NCI-H524 (cell line): ENCODE measurements around the gene PSMD5.

ENCODE experiments used
- DNase-seq, 2 experiments: peaks; one replicate each; lab custom pipeline; 2025; lab: John Stamatoyannopoulos, UW

Gene PSMD5

DNA sequence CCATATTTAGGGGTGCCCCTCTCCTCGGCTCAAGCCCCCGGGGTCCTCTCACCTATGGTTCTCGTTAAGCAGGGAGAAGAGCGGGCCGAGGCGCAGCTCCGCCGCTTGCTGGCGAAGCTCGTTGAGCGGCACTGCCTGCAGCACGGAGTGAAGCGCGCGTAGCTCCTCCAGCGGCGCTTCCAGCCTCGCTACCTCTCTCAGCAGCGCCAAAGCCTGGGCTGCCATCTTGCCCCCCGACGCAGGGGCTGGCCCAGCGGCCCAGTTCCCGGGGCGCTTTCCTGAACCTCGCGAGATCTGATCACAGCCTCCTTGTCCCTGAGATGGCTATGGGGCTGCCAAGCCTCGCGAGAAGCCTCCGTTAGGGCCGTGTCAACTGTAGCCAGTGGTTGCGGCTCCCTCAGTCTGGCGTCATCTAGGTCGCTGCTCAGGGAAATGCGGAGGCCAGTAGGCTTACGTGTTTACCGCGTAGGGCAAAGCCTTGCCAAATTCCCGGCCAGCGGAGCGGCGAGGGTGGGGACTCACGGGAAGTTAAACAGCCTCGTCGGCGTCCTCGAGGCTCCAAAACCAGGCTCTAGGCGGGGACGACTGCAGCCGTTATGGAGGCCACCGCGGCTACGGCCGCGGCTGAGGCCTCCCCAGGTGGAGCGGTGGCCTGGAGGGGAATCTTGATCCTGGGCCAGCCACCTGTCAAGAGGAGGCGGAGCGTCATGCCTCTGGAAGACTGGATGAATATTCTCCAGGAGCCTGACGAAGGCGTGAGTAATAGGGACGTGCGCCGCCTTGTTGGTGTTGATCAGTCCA lies at the start of gene PSMD5:
TSS of gene PSMD5 (minus strand) at position 238 of the 801 bp plus-strand sequence. CDS start at position 225, 13 bp downstream.
- peak; percentile 93 to 99 for DNase-seq

DNA sequence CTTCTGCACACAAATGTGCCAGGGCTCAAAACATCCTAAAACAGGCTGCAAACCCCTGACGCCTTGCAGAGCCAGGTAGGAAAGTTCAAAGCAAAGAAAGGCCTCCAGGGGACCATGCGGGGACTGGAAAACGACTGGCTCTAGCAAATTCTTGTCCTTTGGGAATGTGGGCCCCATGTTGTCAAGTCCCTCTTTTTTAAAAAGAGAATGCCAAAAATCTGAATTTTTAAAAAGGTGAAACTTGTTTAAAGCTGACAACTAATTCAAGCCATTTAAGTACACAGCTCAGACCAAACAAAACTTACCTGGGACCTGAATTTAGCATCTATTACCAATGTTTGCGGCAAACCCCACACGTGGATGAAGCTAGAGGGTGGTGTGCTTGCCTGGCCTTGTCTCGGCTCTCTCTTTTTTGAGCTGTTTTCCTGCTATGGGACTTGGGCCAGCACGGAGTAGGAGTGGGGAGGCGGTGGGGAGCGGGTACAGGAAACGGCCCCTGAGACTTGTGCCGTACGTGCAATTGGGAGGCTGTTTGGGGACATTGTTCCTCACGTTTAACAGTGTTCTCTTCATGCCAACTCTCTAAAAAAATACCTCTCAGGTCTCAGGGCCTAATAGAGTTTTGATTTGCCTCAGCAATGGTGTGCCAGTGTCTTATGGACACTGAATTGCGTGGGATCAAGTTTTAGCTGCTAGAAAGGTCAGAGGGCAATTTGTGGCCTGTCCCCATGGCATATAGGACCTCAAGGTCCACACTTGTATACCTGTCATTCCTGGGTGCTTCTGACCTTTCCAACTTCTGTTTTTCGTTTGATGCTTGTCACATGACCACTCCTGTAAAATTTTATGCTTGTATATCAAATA lies 49.4 kb upstream of the PSMD5 start:
- no peak for DNase-seq

DNA sequence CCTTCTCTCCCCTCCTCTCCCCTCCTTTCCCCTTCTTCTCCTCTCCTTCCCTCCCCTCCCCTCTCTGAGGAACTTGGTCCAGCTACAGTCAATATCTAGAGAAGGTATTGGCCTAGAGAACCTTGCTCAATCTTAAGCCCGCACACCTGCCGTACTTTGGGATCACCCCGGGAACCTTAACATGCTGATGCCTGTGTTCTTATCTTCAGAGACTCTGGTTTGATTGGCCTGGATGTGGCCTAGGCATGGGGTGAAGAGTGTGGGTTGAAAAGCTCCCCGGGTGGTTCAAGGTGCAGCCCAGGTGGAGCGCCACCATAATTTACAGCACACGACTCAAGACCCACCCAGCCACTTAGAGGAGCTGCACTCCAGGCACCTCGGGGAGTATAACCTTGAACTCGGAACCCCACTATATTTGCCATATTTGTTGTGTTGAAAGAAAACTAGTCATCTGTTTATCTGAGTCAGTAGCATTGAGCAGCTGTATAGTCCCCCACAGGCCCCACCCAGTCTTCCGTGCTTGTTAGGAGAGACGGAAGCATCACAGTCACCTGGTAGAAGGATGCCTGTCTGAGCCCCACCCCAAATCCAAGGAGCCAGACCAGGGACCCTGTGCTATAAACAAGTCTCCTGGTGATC lies 48.6 kb upstream of the PSMD5 start:
- DNase-seq = no peak

DNA sequence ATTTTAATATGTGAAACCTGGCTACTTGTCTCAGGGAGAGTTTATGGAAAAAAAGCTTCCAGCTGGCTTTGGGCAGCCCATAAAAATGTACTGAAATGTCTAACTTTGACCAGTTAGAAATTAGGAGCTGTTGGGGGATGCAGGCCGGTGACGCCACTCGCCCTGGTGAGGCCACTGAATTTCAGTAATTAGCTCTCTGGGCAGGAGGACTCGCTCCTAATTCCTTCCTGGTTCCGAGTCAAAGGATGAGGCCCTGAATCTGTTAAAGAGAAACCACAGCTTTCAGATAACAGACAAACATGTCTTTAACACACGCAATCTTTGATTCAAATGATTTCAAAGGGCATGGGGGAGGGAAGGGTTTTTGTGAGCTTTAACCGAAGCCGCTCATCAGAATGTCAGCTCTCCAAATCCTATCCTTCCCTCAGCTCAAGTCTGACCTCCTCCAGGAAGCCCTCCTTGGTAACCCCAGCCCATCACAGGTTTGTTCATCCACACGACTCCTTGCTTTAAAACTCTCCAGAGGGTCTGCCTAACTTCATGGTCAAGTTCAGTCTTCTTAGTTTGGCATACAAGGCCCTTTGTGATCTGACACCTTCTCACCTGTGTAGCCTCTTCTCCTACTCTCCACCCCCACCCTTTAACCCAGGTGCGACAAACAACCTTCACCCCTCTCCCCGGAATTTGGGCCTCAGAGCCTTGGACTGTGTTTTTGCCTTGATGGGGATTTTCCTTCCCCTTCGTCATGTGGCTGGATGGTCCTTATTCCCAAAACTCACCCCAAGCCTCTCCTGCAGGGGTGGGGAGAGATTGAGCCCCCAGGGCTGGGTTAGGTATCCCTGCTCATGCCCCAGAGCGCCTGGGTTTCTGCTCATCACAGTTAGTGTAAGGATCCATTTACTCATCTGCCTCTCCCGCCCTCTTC lies 47.9 kb upstream of the PSMD5 start:
- no peak for DNase-seq

DNA sequence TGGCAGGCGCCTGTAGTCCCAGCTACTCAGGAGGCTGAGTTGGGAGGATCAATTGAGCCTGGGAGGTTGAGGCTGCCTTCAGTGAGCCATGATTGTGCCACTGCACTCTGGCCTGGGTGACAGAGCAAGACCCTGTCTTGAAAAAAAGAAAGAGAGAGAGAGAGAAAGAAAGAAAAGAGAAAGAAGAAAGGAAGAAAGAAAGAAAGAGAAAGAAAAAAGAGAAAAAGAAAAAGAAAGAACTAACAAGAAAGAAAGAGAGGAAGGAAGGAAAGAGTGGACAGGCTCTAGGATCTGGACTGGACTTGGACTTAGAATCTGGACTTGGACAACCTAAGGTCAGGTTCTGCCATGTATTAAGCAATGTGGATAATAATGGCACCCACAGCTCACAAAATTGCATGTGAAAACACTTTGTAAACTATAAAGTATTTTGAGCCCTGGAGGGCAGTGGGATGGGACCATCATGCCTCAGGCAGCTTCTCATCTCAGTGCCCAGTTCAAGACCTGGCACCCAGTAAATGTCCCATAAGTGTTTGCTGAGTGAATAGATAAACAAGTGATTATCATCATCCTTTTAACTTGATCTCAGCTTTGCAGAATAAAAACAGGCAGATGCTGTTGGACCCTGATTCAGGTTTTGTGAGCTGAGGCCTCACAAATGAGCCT lies 47.0 kb upstream of the PSMD5 start:
- no peak for DNase-seq

DNA sequence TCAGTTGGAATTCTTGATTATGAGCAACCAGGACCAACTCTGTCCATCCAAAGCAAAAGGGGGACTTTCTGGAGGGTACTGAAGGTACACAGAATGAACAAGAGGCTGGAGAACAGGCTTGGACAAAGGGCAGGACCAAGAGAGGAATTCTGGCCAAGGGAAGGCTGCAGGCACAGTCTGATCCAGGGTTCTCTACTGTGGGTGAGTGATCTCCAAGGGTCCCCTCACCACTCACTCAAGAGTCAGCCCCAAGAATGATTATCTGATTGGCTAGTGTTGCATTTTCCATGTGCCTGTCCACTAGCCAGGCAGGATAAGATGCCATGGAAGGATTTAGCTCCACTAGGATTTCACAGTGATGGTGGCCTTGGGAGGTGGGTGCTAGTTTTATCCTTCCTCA lies 45.9 kb upstream of the PSMD5 start:
- no peak for DNase-seq

DNA sequence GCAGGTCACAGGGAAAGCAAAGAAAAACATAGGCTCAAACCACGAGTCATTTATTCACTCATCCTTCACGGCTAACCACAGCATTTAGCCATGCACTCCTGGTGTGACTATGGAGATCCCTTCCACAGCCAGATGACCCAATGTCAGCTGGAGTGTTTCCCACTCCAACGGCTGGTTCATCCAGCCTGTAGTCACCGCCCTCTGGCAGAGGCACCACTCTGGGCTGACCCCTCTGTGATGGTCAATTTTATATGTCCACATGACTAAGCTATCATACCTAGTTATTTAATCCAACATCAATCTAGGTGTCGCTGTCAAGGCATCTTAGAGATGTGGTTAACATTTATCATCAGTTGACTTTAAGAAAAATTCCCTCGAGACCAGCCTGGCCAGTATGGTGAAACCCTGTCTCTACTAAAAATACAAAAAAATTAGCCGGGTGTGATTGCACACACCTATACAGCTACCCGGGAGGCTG lies 43.8 kb upstream of the PSMD5 start:
- no peak for DNase-seq

DNA sequence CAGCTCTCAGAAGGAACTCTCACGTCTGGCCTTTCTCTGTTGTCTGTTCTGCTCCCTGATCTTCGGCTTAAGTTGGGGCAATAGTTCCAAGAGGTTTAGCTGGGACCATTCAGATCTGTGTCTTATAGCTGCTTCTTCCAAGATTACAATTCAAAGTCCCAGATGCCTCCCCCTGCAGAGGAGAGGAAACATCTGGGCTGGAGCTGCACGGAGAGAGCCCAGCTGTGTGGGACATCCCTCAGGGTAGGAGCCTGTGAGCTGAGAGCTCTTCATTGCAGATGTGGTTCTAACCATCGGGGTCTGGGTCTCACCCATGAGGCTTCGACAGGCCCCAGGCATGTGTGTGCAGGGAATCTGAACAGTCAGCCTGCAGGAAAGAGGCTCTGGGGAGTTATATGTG lies 43.2 kb upstream of the PSMD5 start:
- DNase-seq = no peak

DNA sequence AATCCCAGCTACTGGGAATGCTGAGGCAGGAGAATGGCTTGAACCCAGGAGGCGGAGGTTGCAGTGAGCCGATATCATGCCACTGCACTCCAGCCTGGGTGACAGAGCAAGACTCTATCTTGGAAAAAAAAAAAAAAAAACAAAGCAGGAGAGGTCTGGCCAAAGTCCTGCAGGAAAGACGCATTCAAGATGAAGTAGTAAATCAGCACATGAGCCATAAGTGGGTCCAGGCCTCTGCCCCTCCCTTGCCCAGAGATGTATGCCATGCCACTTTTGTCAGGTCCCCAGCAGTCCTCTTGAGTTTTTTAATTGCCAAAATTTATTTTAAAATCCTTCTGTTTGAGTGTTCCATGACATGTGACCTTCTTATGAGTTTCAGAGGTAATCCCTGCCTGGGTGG lies 42.7 kb upstream of the PSMD5 start:
- DNase-seq = no peak

DNA sequence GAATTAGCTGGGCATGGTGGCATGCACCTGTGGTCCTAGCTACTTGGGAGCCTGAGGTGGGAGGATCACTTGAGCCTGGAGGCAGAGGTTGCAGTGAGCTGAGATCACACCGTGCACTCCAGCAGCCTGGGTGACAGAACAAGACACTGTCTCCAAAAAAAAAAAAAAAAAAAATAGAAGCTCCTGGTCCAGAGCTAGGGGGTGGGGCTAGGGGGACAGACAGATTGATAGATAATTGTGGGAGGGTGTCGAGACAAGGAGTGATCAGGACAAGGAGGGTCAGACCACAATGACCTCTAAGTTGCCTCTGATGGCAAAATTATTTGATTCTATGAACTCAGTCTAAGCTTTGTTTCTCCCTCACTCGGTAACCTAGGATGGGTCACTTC lies 40.9 kb upstream of the PSMD5 start:
- no peak for DNase-seq

DNA sequence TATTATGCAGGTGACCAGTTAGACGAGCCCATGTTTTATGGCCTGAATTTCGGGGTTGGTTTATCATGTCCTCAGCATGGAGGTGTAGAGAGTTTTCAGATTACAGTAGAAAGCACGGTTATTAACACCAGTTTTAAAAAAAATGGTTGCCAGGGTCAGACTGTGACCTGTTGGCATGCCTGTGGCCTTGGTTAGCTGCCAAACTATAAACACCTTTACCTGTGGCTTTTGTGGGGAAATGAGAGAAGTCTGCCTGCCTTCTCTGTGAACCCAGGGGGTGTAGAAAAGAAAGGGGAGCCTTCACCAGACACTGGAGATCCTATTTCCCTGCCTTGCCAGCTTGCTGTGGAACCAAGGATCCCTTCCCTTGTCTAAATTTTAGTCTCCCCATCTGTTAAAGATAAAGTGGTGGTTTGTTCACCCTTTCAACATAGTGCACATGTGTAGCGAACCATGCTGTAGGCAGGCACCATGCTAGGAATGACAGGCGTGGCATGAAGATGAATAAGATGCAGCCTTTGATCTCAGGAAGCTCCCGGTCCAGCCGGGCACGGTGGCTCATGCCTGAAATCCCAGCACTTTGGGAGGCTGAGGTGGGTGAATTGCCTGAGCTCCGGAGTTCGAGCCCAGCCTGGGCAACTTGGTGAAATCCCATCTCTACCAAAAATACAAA lies 40.3 kb upstream of the PSMD5 start:
- no peak for DNase-seq

DNA sequence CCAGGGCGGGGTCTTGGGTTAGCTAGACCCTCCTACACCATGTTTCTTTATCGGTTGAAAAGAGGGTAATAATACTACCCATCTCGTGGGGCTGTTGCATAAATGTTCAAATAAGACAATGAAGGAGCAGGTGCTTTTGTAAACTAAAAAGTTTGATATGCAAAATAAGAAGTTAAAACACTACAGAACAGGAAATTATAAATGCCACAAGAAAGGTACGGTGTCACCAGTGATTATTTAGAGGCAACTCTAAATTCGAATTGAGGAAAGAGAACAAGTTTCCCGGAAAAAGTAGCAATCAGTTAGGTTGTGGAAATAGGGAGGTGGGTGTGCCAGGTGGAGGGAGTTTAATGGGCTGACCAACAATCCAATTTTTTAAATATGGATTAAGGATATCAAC lies 36.7 kb upstream of the PSMD5 start:
- DNase-seq = no peak

DNA sequence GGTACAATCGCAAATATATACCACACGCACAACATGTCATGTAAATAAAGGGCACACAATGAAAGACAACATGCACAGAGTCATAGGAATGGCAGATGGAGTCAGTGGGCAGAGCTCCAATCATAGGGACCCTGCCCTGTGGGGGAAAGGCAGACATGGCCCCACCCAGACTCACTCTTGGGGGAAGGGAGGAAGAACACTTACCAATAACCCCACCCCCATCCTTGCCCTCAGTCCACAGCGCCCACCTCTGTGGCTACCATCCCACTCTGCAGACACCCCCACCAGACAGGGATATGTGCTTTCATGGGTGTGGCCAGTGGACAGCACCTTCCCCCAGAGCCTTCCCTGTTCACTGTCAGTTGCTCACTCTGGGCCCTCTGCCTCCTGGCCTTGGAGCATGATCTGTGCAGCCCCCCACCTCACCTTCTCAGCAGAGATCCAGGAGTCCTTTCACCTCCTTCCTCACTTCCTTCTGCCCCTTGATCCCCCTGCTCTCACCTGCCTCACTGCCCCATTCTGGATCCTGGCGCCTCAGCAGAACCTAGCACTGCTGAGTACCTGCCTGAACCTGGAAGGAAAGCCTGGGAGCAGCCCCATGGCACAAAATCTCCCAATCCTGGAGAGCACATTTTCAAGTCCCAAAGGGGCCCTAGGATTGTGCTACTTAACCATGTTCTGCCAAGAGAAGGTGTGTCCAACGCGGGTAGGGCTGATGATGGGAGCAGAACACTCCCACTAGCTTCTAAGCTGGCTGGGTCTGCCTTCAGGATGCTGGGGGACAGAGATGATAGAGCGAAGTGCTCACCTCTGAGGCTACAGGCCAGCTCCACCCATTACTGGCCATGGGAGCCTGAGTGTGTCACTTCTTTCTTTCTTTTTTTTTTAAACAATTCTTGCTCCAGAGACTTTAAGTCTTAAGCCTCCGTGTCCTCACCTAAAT lies 35.7 kb upstream of the PSMD5 start:
- DNase-seq = peak; percentile 36 to 49

DNA sequence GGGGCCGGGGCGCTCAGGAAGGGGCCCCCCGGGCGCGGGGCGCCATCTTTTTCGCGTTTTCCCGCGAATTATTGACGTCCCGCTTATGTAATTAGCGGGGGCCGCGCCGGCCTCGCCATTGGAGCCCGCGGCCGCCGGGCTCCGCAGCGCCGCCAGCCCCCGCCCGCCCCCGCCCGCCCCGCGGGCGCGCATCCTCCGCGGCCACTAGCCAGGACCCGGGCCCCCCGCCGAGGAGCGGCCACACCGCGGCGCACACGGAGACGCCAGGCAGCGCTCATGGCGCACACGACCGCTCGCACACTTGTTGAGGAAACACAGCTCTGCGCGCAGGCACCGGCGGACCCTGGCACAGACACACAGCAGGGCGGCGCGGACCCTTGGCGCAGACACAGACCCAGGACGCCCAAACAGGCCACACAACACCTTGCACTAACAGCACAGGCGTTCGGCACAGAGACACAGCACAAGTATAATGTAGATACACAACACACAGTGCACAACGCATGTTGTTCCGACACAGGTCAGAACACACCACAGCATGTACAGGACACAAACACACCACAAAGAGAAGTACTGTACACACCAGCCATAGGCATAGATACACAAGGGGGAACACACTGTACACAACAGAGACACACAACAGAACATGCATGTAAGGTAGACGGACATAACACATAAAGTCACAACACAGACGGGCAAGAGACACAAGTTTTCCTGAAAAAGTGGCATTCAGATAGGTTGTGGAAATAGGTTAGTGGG lies 34.7 kb upstream of the PSMD5 start:
- peak; percentile 72 to 85 for DNase-seq

DNA sequence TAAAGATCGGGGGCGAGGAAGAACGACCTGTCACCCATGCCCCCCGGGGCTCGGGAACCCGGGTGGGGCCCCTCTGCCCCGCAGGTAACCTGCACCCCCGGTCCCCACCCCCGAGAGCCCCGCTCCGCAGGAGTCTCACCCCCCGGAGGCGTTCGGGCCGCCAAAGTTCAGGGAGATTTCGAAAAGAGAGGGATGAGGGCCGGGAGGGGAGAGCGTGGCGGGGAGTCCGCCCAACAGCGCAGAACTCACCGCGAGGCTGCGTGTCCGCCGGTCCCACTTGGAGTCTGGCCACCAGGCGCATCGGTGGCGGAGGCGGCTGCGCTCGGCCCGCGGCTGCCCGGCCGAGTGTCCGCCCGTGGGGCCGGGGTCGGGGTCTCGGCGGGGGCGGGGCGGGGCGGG lies 34.1 kb upstream of the PSMD5 start, which contains the start of gene PHF19:
TSS of gene PHF19 (minus strand) at position 347 of the 399 bp plus-strand sequence. CDS start 2,447 bp downstream, outside the sequence.
- peak in 1 of 2 experiments; percentile 58 for DNase-seq

DNA sequence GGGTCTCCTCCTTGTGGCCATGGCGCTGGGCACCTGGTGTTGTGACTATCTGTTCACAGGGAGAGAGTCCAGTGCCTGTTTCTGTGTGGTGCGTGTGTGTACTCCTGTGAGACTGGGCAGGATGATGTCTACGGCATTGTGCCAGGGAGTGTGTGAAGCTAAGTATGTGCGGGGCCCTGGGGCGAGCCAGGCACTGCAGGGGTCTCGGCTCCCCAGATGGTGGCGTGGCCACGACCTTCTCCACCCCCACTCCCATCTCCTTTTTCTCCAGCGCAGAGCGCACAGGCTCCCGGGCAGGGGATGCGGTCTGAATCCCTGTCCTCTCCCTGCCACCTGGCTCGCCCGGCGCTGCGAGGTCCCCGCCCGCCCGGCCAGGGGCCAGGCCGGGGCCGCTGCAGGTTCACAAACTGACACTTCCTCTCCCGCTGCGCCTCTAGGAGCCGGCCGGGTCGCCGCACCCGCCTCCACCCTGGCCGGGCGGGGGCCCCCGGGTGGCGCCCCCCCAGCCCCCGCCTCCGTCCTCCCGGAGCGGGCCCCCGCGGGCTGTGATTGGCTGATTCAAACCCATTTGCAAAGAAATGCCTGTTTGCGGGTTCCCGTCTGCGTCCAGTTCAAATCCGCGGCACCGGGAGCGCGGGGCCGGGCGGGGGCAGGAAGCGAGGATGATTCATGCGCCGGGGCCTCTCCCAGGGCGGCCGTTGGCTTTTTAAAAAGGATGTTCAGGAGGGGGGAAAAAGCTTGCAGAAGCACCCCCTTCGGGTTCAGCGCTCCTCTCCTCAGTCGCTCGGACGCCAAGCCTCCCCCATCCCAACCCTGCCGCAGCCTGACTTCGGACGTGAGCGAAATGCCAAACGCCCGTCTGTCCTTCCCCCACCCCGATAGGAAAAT lies 33.5 kb upstream of the PSMD5 start:
- peak; percentile 71 to 81 for DNase-seq

DNA sequence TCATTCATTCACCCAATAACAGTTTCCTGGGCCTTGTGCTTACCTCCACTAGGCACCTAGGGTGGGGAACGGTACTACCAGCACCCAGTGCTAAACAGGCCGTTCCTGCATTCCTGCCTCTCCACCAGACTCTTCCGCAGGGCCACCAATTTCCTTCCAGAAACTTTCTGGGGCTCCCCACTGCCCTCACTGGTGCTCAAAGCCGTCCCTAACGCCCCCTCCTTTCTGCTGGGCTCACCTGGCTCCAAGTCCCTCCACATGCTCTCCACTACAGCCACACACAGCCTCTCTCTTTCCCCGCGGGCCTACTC lies 32.9 kb upstream of the PSMD5 start:
- no peak for DNase-seq
